SK-N-SH (cell line): ENCODE data around the gene LRRIQ1. TPM values are rescaled to one million over a fixed set of nuclear protein-coding genes. Genes with fewer than 3 reads are reported as not detected.

Experiments used
- CTCF ChIA-PET: fragments of 300-600, 350-600 bp; formaldehyde crosslinking; extraction: SDS; loops from one replicate; lab custom pipeline; 2021; lab: Yijun Ruan, JAX
- POLR2A ChIA-PET: fragments of 350-600 bp; sonication (Branson Sonifier 250); formaldehyde crosslinking; extraction: SDS; loops from one replicate; lab custom pipeline; 2020; ENCODE audit warnings: antibody characterized with exemption, inconsistent platforms; lab: Yijun Ruan, JAX
- DNase-seq: peaks from one replicate; pipeline ENCODE4 v3.0.0; 2012
- H2AFZ ChIP-seq: fragments of 200-600 bp; sonication (generic); 2 replicates; pipeline ENCODE4 v1.8.1; 2016; ENCODE audit warnings: antibody characterized with exemption, mild to moderate bottlenecking, low read depth
- H3F3A ChIP-seq: fragments of 200-600 bp; sonication (generic); replicated peaks from 2 replicates; pipeline ENCODE3; 2016; ENCODE audit warnings: antibody characterized with exemption, mild to moderate bottlenecking; ENCODE audit not compliant: insufficient read depth
- H3K27ac ChIP-seq, 2 experiments: fragments of 200-500 bp in 1 of 2; fragments of 200-600 bp in 1 of 2; sonication (Bioruptor generic) in 1 of 2; sonication (generic), shearing (Covaris generic) in 1 of 2; 2 replicates each; pipeline versions ENCODE4 v1.5.1 to v1.6.1; 2014 to 2016; ENCODE audit warnings: low read depth in 2 of 2, inconsistent platforms in 1 of 2, low read length in 1 of 2, mild to moderate bottlenecking in 1 of 2, mixed read lengths in 1 of 2
- H3K27me3 ChIP-seq: fragments of 200-600 bp; sonication (generic), shearing (Covaris generic); 2 replicates; pipeline ENCODE4 v1.6.1; 2016; ENCODE audit warnings: mixed run types; ENCODE audit not compliant: insufficient read depth
- H3K36me3 ChIP-seq, 2 experiments: fragments of 200-500 bp in 1 of 2; fragments of 200-600 bp in 1 of 2; sonication (Bioruptor generic) in 1 of 2; sonication (generic) in 1 of 2; replicated peaks in 1 of 2; 2 replicates each; pipeline versions ENCODE3 to v1.5.1; 2014 to 2016; ENCODE audit warnings: low read length in 1 of 2, mild to moderate bottlenecking in 1 of 2; ENCODE audit not compliant: insufficient read depth in 2 of 2, control insufficient read depth in 1 of 2
- H3K4me1 ChIP-seq, 2 experiments: fragments of 200-500 bp in 1 of 2; fragments of 200-600 bp in 1 of 2; sonication (Bioruptor generic) in 1 of 2; sonication (generic), shearing (Covaris generic) in 1 of 2; 2 replicates each; pipeline versions ENCODE4 v1.5.1 to v1.6.1; 2014 to 2016; ENCODE audit warnings: low read depth in 1 of 2, low read length in 1 of 2, mixed run types in 1 of 2; ENCODE audit not compliant: insufficient read depth in 2 of 2, control insufficient read depth in 1 of 2
- H3K4me2 ChIP-seq: fragments of 200-600 bp; sonication (generic), shearing (Covaris generic); 2 replicates; pipeline ENCODE4 v1.6.1; 2017; ENCODE audit warnings: mixed run types
- H3K4me3 ChIP-seq, 2 experiments: fragments of 200-500 bp in 1 of 2; fragments of 200-600 bp in 1 of 2; sonication (Bioruptor generic) in 1 of 2; sonication (generic), shearing (Covaris generic) in 1 of 2; 2 replicates each; pipeline versions ENCODE4 v1.5.1 to v1.8.1; 2014 to 2016; ENCODE audit warnings: low read depth in 2 of 2, inconsistent platforms in 1 of 2, low read length in 1 of 2, mild to moderate bottlenecking in 1 of 2, mixed read lengths in 1 of 2, moderate library complexity in 1 of 2
- H3K79me2 ChIP-seq: fragments of 200-600 bp; sonication (generic); 2 replicates; pipeline ENCODE4 v1.8.1; 2017; ENCODE audit warnings: mild to moderate bottlenecking; ENCODE audit not compliant: insufficient read depth
- H3K9ac ChIP-seq: fragments of 200-600 bp; sonication (generic); 2 replicates; pipeline ENCODE4 v1.6.1; 2017; ENCODE audit warnings: mixed run types
- H3K9me2 ChIP-seq: fragments of 200-600 bp; sonication (generic); 2 replicates; pipeline ENCODE4 v1.6.1; 2017; ENCODE audit warnings: mixed run types
- H3K9me3 ChIP-seq: fragments of 200-600 bp; sonication (generic); 2 replicates; pipeline ENCODE4 v1.6.1; 2017; ENCODE audit warnings: mixed run types, mild to moderate bottlenecking, moderate library complexity
- H4K20me1 ChIP-seq: fragments of 200-600 bp; sonication (generic); 2 replicates; pipeline ENCODE4 v1.6.1; 2017; ENCODE audit warnings: mild to moderate bottlenecking, mixed run types; ENCODE audit not compliant: insufficient read depth
- CHD2 ChIP-seq: fragments of 150-350 bp; IDR thresholded peaks from 2 replicates; pipeline ENCODE4 v1.6.1; 2018; ENCODE audit warnings: low read length; ENCODE audit not compliant: partially characterized antibody
- EP300 ChIP-seq, 2 experiments: IDR thresholded peaks; 2 replicates each; pipeline versions ENCODE4 v1.4.0 to v1.6.1; 2012; ENCODE audit warnings: borderline replicate concordance in 1 of 2, low read depth in 1 of 2, low read length in 1 of 2
- FOSL2 ChIP-seq: IDR thresholded peaks from 2 replicates; pipeline ENCODE4 v1.4.0; 2012; ENCODE audit warnings: low read depth, mild to moderate bottlenecking, moderate library complexity, borderline replicate concordance
- FOXM1 ChIP-seq: IDR thresholded peaks from 2 replicates; pipeline ENCODE4 v1.4.0; 2012; ENCODE audit warnings: low read depth, mild to moderate bottlenecking
- GABPA ChIP-seq: IDR thresholded peaks from 2 replicates; pipeline ENCODE4 v1.4.0; 2012; ENCODE audit warnings: low read depth, mild to moderate bottlenecking
- JUND ChIP-seq: IDR thresholded peaks from 2 replicates; pipeline ENCODE4 v1.4.0; 2012
- MXI1 ChIP-seq: IDR thresholded peaks from 2 replicates; pipeline ENCODE4 v1.6.1; 2012; ENCODE audit warnings: mild to moderate bottlenecking, low read depth, low read length, improper control_type of control experiment
- NFIC ChIP-seq: IDR thresholded peaks from 2 replicates; pipeline ENCODE4 v1.4.0; 2012; ENCODE audit warnings: borderline replicate concordance
- NRF1 ChIP-seq: IDR thresholded peaks from 2 replicates; pipeline ENCODE4 v1.6.1; 2012; ENCODE audit warnings: low read depth, mild to moderate bottlenecking, low read length
- PBX3 ChIP-seq: IDR thresholded peaks from 2 replicates; pipeline ENCODE4; 2012
- RAD21 ChIP-seq: IDR thresholded peaks from 2 replicates; pipeline ENCODE4 v1.6.1; 2012; ENCODE audit warnings: mild to moderate bottlenecking, low read length
- RCOR1 ChIP-seq: fragments of 150-350 bp; IDR thresholded peaks from 2 replicates; pipeline ENCODE4 v1.6.1; 2017; ENCODE audit warnings: antibody characterized with exemption, low read length
- REST ChIP-seq: IDR thresholded peaks from 2 replicates; pipeline ENCODE4 v1.6.1; 2012; ENCODE audit warnings: mild to moderate bottlenecking, low read depth, low read length, moderate library complexity
- RXRA ChIP-seq: IDR thresholded peaks from 2 replicates; pipeline ENCODE4 v1.4.0; 2012; ENCODE audit warnings: low read depth, mild to moderate bottlenecking, borderline replicate concordance
- TAF1 ChIP-seq: IDR thresholded peaks from 2 replicates; pipeline ENCODE4 v1.6.1; 2012; ENCODE audit warnings: low read depth, mild to moderate bottlenecking, low read length, moderate library complexity, borderline replicate concordance
- TCF12 ChIP-seq: IDR thresholded peaks from 2 replicates; pipeline ENCODE4 v1.4.0; 2012
- USF1 ChIP-seq: IDR thresholded peaks from 2 replicates; pipeline ENCODE4 v1.4.0; 2012; ENCODE audit warnings: low read depth, borderline replicate concordance
- ZBTB33 ChIP-seq: IDR thresholded peaks from 2 replicates; pipeline ENCODE4 v1.4.0; 2012; ENCODE audit warnings: low read depth, borderline replicate concordance
- WGBS: methylation state at CpG from one replicate; pipeline ENCODE4 v1.1.6; 2017; ENCODE audit warnings: low lambda C conversion rate; 5-methylcytosine and 5-hydroxymethylcytosine counted together
- polyA plus RNA-seq, 3 experiments: library from polyadenylated mRNA; depleted of rRNA; stranded (reverse); fragments of >200 nt; gene quantifications; 2 replicates each; pipeline ENCODE4 v1.2.3, GENCODE V29; 2012

Gene LRRIQ1
- polyA plus RNA-seq, 1 of the 3 experiments (the other 2 are of a cell fraction), result 0.39 TPM

GRCh38 chr12:84994426-84994825 lies 41.7 kb upstream of the LRRIQ1 start:
- Histone ChIP-seq H3K36me3 (no peaks in the 10 kb centered on the region), H3K4me3 (no peak overlapping the region), H3K79me2 (no peaks in the 10 kb centered on the region), H2AFZ (no peak overlapping the region), H4K20me1 (no peaks in the 10 kb centered on the region), H3K4me2 (no peak overlapping the region), H3K4me1 (no peaks in the 10 kb centered on the region), H3K9me3 (no peaks in the 10 kb centered on the region), H3F3A (no peaks in the 10 kb centered on the region), H3K27ac (no peak overlapping the region), H3K9ac (no peak overlapping the region), H3K27me3 (no peaks in the 10 kb centered on the region), H3K9me2 (no peaks in the 10 kb centered on the region)
- DNase-seq, result no peak
- TF ChIP-seq RCOR1, result no peak
- no peak for TF ChIP-seq TAF1
- no peak for TF ChIP-seq GABPA
- TF ChIP-seq EP300 (IDR thresholded peaks at IDR 0.05; ENCODE audit: borderline replicate concordance in 1 of 2, low read depth in 1 of 2, low read length in 1 of 2), result no peak
- no peak for TF ChIP-seq FOXM1
- no peak for TF ChIP-seq PBX3
- TF ChIP-seq NRF1, result no peak
- no peak for TF ChIP-seq NFIC
- no peak for TF ChIP-seq CHD2
- no peak for TF ChIP-seq ZBTB33
- no peak for TF ChIP-seq JUND
- no peak for TF ChIP-seq TCF12
- ChIA-PET POLR2A (no interaction called here), CTCF (no interaction called here)

- H3K4me1 ChIP-seq, result no peaks in the 10 kb centered on the region
- CTCF ChIA-PET, result interaction anchor here (1.0 kb wide), 1 partner anchor 120 kb away, joined by 3 read pairs; no protein-coding TSS in a partner anchor
- H3K27me3 ChIP-seq, result no peaks in the 10 kb centered on the region
- 59% methylated on average over 2 of the region's 2 CpGs for WGBS
- no peak for DNase-seq
- TF ChIP-seq USF1 (no peak), GABPA (no peak), MXI1 (no peak), RXRA (no peak), RAD21 (no peak), REST (no peak), FOSL2 (no peak), TAF1 (no peak)
- H3K79me2 ChIP-seq, result no peaks in the 10 kb centered on the region
- H3K9me2 ChIP-seq, result no peaks in the 10 kb centered on the region
- no peak overlapping the region for H3K4me3 ChIP-seq
- H4K20me1 ChIP-seq, result no peaks in the 10 kb centered on the region
- H3K9me3 ChIP-seq, result no peaks in the 10 kb centered on the region
- no peak overlapping the region for H3K4me2 ChIP-seq
- H3K9ac ChIP-seq, result no peak overlapping the region
- H3K36me3 ChIP-seq, result no peaks in the 10 kb centered on the region
- H3K27ac ChIP-seq, result no peak overlapping the region
- POLR2A ChIA-PET, result no interaction called here
- H3F3A ChIP-seq, result no peaks in the 10 kb centered on the region
- H2AFZ ChIP-seq, result no peak overlapping the region
Observed at GRCh38 chr12:84995641-84996040, 40.5 kb upstream of the LRRIQ1 start.
